Endothelial cell of umbilical vein (primary cell): ENCODE measurements around the gene TLDC2. TPM values are rescaled to one million over a fixed set of nuclear protein-coding genes. Genes with fewer than 3 reads are reported as not detected.

Source experiments
- BruUV-seq: library from RNA; stranded (reverse); fragments of 400-500 nt; replicated peaks from 2 replicates; lab custom pipeline; 2021; lab: Mats Ljungman, UMichigan
- CTCF ChIA-PET: fragments of 300-600, 350-600 bp; sonication (Branson Sonifier 250); formaldehyde crosslinking; loops from one replicate; lab custom pipeline; 2021; ENCODE audit warnings: antibody characterized with exemption, inconsistent platforms; lab: Charles Lee
- POLR2A ChIA-PET: fragments of 300-600, 350-600 bp; sonication (Branson Sonifier 250); formaldehyde crosslinking; loops from one replicate; lab custom pipeline; 2021; ENCODE audit warnings: antibody characterized with exemption, inconsistent platforms; lab: Charles Lee
- DNase-seq: peaks from one replicate; pipeline ENCODE4 v3.0.0-alpha.2; 2011; ENCODE audit warnings: low read depth, low spot score
- FAIRE-seq: peaks from 2 replicates; lab custom pipeline; 2011; peaks lifted over from hg19 to GRCh38; lab: Jason Lieb, UNC
- H2AFZ ChIP-seq: 2 replicates; pipeline ENCODE4 v1.6.0; 2012; ENCODE audit warnings: low read depth, low read length, control low read depth, inconsistent platforms
- H3K27ac ChIP-seq: 2 replicates; pipeline ENCODE4 v1.5.1; 2011; ENCODE audit warnings: low read depth, mild to moderate bottlenecking, control low read depth, low read length, moderate library complexity; ENCODE audit not compliant: insufficient read depth
- H3K27me3 ChIP-seq, 2 experiments: 2 replicates each; pipeline versions ENCODE4 v1.6.0 to v1.6.1; 2011; ENCODE audit warnings: low read length in 2 of 2, mixed read lengths in 1 of 2; ENCODE audit not compliant: control insufficient read depth in 2 of 2, insufficient read depth in 2 of 2
- H3K36me3 ChIP-seq, 2 experiments: 2 replicates in 1 of 2; 3 replicates in 1 of 2; pipeline ENCODE4 v1.5.1; 2011; ENCODE audit warnings: low read length in 2 of 2, mild to moderate bottlenecking in 1 of 2, moderate library complexity in 1 of 2; ENCODE audit not compliant: control insufficient read depth in 2 of 2, insufficient read depth in 2 of 2; ENCODE audit errors: extremely low read depth in 1 of 2
- H3K4me1 ChIP-seq: 3 replicates; pipeline ENCODE4 v1.5.1; 2011; ENCODE audit warnings: mild to moderate bottlenecking, low read length; ENCODE audit not compliant: control insufficient read depth, insufficient read depth; ENCODE audit errors: extremely low read depth
- H3K4me2 ChIP-seq: 2 replicates; pipeline ENCODE4 v1.6.1; 2011; ENCODE audit warnings: low read length, control low read depth, mixed read lengths; ENCODE audit not compliant: insufficient read depth
- H3K4me3 ChIP-seq, 3 experiments: fragments of 200-600 bp in 1 of 3; sonication (generic), shearing (Covaris generic) in 1 of 3; replicated peaks in 1 of 3; 2 replicates each; pipeline ENCODE4 v1.5.1; 2011 to 2016; ENCODE audit warnings: control low read depth in 3 of 3, low read length in 3 of 3, mild to moderate bottlenecking in 2 of 3, inconsistent platforms in 1 of 3, low read depth in 1 of 3, moderate library complexity in 1 of 3; ENCODE audit not compliant: insufficient read depth in 1 of 3
- H3K79me2 ChIP-seq: 2 replicates; pipeline ENCODE4 v1.6.0; 2012; ENCODE audit warnings: low read length, inconsistent platforms; ENCODE audit not compliant: control insufficient read depth, insufficient read depth
- H3K9ac ChIP-seq: replicated peaks from 2 replicates; pipeline ENCODE3; 2011; ENCODE audit warnings: low read length, control low read depth; ENCODE audit not compliant: insufficient read depth; ENCODE audit errors: extremely low read depth
- H3K9me1 ChIP-seq: replicated peaks from 3 replicates; pipeline ENCODE4 v1.6.0; 2011; ENCODE audit warnings: mild to moderate bottlenecking, low read length; ENCODE audit not compliant: control insufficient read depth, insufficient read depth; ENCODE audit errors: extremely low read depth
- H3K9me3 ChIP-seq: replicated peaks from 2 replicates; pipeline ENCODE4 v1.5.1; 2012; ENCODE audit warnings: low read length, inconsistent platforms; ENCODE audit not compliant: control insufficient read depth, insufficient read depth
- H4K20me1 ChIP-seq: replicated peaks from 2 replicates; pipeline ENCODE3; 2011; ENCODE audit warnings: mild to moderate bottlenecking, low read length; ENCODE audit not compliant: control insufficient read depth, insufficient read depth; ENCODE audit errors: extremely low read depth
- EZH2 ChIP-seq: IDR thresholded peaks from 2 replicates; pipeline ENCODE4 v1.6.1; 2012; ENCODE audit warnings: borderline replicate concordance, low read depth, mild to moderate bottlenecking, moderate library complexity, low read length, inconsistent platforms; ENCODE audit not compliant: severe bottlenecking
- FOS ChIP-seq: IDR thresholded peaks from 2 replicates; pipeline ENCODE4 v1.6.1; 2011; ENCODE audit warnings: mild to moderate bottlenecking, low read length, moderate library complexity, borderline replicate concordance; ENCODE audit not compliant: insufficient read depth
- GATA2 ChIP-seq: IDR thresholded peaks from 2 replicates; pipeline ENCODE4 v1.7.0; 2011; ENCODE audit warnings: low read depth, mild to moderate bottlenecking, moderate library complexity, mixed read lengths, low read length; ENCODE audit not compliant: insufficient read length, insufficient read depth
- JUN ChIP-seq: IDR thresholded peaks from 2 replicates; pipeline ENCODE4 v1.6.1; 2011; ENCODE audit warnings: borderline replicate concordance, low read depth; ENCODE audit not compliant: insufficient read length, insufficient read depth
- MYC ChIP-seq: IDR thresholded peaks from one replicate; pipeline ENCODE4 v1.6.1; 2011; ENCODE audit warnings: mild to moderate bottlenecking, low read depth, low read length
- POLR2A ChIP-seq: IDR thresholded peaks from 2 replicates; pipeline ENCODE4 v1.6.1; 2012; ENCODE audit warnings: low read depth, mild to moderate bottlenecking, control low read depth, low read length
- POLR2AphosphoS5 ChIP-seq: IDR thresholded peaks from 2 replicates; pipeline ENCODE4 v1.6.1; 2012; ENCODE audit warnings: low read depth, mild to moderate bottlenecking, control low read depth, low read length, moderate library complexity; ENCODE audit not compliant: insufficient read depth
- dilution Hi-C: fragments of 300-500 bp; cut with MboI; formaldehyde crosslinking; loops from one replicate; pipeline ENCODE4 v1.15.0; 2019; ENCODE audit warnings: low sequenced_read_pairs; ENCODE audit not compliant: extremely low pct_ligation_motif_present
- intact Hi-C: fragments of 100-400 bp; cut with micrococcal nuclease; formaldehyde crosslinking; loops from one replicate; pipeline ENCODE4 v1.10.0; 2022
- polyA plus RNA-seq, 4 experiments: library from polyadenylated mRNA; depleted of rRNA in 3 of 4; stranded (reverse) in 3 of 4; unstranded in 1 of 4; fragments of >200 nt; gene quantifications; 2 replicates each; pipeline versions ENCODE4 v1.2.1 to v1.2.3, GENCODE V29; 2011 to 2012; ENCODE audit warnings: missing spikeins in 1 of 4
- total RNA-seq: library from RNA; stranded (reverse); gene quantifications from 2 replicates; pipeline ENCODE4 v1.2.3, GENCODE V29; 2021
- TF ChIP-seq, protein P1 (sequence below): IDR thresholded peaks from 2 replicates; pipeline ENCODE4 v1.6.1; 2011; ENCODE audit not compliant: insufficient read depth, insufficient read length
- TF ChIP-seq, protein P2 (sequence below), 2 donors: IDR thresholded peaks; 1 replicate in 1 of 2; 2 replicates in 1 of 2; pipeline ENCODE4 v1.5.1; 2011; ENCODE audit warnings: low read length in 2 of 2, mild to moderate bottlenecking in 2 of 2, moderate library complexity in 2 of 2, control low read depth in 1 of 2, inconsistent platforms in 1 of 2, low read depth in 1 of 2; ENCODE audit not compliant: insufficient read depth in 1 of 2; ENCODE audit errors: extremely low read depth in 1 of 2

Gene TLDC2
- total and polyA plus RNA-seq, 2 donors (not counting 3 experiments of a cell fraction or from before 2014, with no cell fraction given): not detected

DNA sequence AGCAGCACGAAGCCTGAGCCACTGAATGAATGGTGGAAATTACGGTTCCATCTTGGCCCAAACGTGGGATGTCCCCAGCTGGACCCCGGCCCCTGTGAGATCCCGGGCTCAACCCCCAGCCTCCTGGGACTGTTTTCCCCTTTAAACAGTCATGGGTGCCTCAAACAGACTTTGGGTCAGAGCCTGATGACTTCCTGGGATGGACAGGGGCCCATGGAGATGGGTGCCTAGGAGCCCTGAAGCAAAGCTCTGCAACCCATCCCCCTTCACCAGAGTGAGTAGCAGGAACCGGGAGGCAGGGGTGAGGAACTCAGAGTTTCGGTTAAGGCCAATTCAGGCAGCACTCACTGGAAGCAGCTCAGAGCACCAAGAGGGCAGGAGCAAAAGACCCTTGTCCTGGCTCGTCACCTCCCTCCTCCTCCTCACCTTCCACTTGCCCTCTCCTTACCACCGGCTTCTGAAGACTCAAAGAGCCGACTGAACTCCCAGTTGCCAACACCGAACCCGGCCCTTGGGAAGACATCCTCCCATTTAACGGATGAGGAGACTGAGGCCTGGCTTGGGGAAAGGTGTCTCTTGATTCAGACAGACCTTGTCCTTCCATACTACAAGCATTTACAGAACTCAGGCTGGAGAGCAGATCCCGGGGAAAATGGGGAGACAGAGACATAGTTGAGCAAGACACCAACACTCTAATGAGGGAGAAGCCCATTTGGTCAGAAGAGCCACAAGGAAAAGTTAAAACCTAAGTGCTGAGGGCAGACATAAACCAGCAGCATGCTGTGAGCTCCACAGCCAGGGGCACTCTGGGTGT is 14.9 kb upstream of the TLDC2 start:
- no peak for TF ChIP-seq JUN
- no peak for TF ChIP-seq EZH2
- no peak for TF ChIP-seq FOS
- no peak for TF ChIP-seq GATA2

DNA sequence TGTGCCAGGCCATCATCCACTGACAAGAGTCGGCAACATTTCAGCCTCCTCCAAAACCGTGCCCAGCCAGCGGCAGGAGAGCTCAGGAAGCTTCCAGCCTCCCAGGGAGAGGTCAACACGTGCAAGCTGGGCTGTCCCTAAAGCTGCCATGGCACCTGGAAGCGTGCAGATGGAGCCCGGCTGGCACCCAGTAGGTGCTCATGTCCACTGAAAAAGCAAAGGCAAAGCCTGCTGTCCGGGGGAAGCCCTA is 14.4 kb upstream of the TLDC2 start:
- DNase-seq: no peak
- dilution Hi-C loops: no loop called here
- TSS peak; percentile 20 for BruUV-seq
- TF ChIP-seq EZH2: no peak
- TF ChIP-seq, protein P1, sequence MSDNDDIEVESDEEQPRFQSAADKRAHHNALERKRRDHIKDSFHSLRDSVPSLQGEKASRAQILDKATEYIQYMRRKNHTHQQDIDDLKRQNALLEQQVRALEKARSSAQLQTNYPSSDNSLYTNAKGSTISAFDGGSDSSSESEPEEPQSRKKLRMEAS: no peak
- TF ChIP-seq GATA2: no peak
- no peak for TF ChIP-seq POLR2A
- TF ChIP-seq FOS: no peak
- TF ChIP-seq, protein P2, sequence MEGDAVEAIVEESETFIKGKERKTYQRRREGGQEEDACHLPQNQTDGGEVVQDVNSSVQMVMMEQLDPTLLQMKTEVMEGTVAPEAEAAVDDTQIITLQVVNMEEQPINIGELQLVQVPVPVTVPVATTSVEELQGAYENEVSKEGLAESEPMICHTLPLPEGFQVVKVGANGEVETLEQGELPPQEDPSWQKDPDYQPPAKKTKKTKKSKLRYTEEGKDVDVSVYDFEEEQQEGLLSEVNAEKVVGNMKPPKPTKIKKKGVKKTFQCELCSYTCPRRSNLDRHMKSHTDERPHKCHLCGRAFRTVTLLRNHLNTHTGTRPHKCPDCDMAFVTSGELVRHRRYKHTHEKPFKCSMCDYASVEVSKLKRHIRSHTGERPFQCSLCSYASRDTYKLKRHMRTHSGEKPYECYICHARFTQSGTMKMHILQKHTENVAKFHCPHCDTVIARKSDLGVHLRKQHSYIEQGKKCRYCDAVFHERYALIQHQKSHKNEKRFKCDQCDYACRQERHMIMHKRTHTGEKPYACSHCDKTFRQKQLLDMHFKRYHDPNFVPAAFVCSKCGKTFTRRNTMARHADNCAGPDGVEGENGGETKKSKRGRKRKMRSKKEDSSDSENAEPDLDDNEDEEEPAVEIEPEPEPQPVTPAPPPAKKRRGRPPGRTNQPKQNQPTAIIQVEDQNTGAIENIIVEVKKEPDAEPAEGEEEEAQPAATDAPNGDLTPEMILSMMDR (IDR thresholded peaks at IDR 0.05; ENCODE audit: extremely low read depth in 1 of 2, insufficient read depth in 1 of 2, low read depth in 1 of 2, low read length in 2 of 2): no peak
- TF ChIP-seq MYC: no peak
- TF ChIP-seq JUN: no peak
- TF ChIP-seq POLR2AphosphoS5: no peak
- H3K27ac ChIP-seq: no peak overlapping the region
- ChIA-PET POLR2A (interaction anchor here (0.9 kb wide), 1 partner anchor 11 kb away, joined by 3 read pairs; no protein-coding TSS in a partner anchor), CTCF (interaction anchor here (1.4 to 5.6 kb wide), 6 partner anchors 16 to 88 kb away, joined by 3 to 60 read pairs (median 12); partner anchors contain the start of gene DSN1)
- FAIRE-seq: no peak
- no peak overlapping the region for H2AFZ ChIP-seq
- H4K20me1 ChIP-seq: no peaks in the 10 kb centered on the region
- H3K9me1 ChIP-seq: no peaks in the 10 kb centered on the region
- no peak overlapping the region for H3K9ac ChIP-seq
- H3K9me3 ChIP-seq: no peaks in the 10 kb centered on the region
- peak overlapping the region in 2 of 3 experiments; percentile 27 to 54 for H3K4me3 ChIP-seq
- H3K4me1 ChIP-seq: peaks cover 24% of the 10 kb centered on the region
- intact Hi-C loops: loop anchor here (5.0 to 10.0 kb wide), 4 partner anchors 69 to 397 kb away; partner anchors contain the start of gene DSN1
- H3K27me3 ChIP-seq: no peaks in the 10 kb centered on the region
- H3K36me3 ChIP-seq: peaks cover 0 to 2% of the 10 kb centered on the region in 2 experiments
- peaks cover 57% of the 10 kb centered on the region for H3K79me2 ChIP-seq
- H3K4me2 ChIP-seq: peak overlapping the region; percentile 65

More for the DNA sequence above, 14.9 kb upstream of the TLDC2 start:
- Histone ChIP-seq H2AFZ (no peak overlapping the region), H3K9ac (no peak overlapping the region), H3K9me3 (no peaks in the 10 kb centered on the region), H3K4me3 (peak overlapping the region in 1 of 3 experiments; percentile 27), H3K27me3 (no peaks in the 10 kb centered on the region), H3K36me3 (peaks cover 0 to 2% of the 10 kb centered on the region in 2 experiments), H4K20me1 (no peaks in the 10 kb centered on the region), H3K9me1 (no peaks in the 10 kb centered on the region), H3K79me2 (peaks cover 61% of the 10 kb centered on the region), H3K4me1 (peaks cover 30% of the 10 kb centered on the region), H3K4me2 (peak overlapping the region; percentile 65), H3K27ac (no peak overlapping the region)
- POLR2A ChIA-PET: interaction anchor here (1.1 kb wide), 1 partner anchor 25 kb away, joined by 7 read pairs; no protein-coding TSS in a partner anchor
- intact Hi-C loops: loop anchor here (5.0 to 10.0 kb wide), 4 partner anchors 69 to 396 kb away; partner anchors contain the start of gene DSN1
- no TSS peak for BruUV-seq
- FAIRE-seq (no peak), DNase-seq (no peak)
- dilution Hi-C loops: no loop called here
- CTCF ChIA-PET: interaction anchor here (0.8 to 5.6 kb wide), 7 partner anchors 15 to 248 kb away, joined by 3 to 60 read pairs (median 5); partner anchors contain the start of gene DSN1
